ENCODE results near the gene B9D1. TPM values are rescaled to one million over a fixed set of nuclear protein-coding genes. Genes with fewer than 3 reads are reported as not detected.

B9D1 gene
- total RNA-seq, 4 donors from 2014 or later, result 6.5 to 16.4 (median 14.5) TPM

DNA sequence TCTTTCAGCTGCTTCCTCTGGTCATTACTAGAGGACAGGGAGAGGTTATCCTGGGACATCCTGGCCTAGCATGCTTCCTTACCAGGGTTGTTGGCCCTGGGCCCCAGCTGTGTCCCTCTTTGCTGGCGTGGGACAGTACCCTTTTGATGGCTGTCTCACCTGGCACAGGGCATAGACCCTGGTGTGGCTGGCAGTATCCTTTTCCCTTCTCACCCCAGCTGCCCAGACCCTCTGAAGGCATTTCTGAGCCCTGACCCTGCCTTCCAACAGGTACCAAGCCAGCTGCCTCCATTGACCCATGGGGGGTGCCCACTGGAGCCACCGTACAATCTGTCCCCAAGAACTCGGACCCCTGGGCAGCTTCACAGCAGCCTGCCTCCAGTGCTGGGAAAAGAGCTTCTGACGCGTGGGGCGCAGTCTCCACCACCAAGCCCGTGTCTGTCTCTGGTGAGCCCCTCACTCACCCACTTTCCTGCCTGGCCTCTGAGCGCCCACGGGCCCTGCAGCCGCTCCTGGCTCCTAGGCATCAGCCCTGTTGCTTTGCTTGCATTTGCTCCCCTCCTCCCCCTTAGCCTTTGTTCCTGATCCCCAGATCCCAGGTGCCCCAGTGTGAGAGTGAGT, 34.0 kb downstream of the B9D1 start:
- in situ Hi-C loops (cut with MboI; ENCODE audit: low sequenced_read_pairs in 4 of 4), result no loop called here
- H3K36me3 ChIP-seq, result no peaks in the 10 kb centered on the region

DNA sequence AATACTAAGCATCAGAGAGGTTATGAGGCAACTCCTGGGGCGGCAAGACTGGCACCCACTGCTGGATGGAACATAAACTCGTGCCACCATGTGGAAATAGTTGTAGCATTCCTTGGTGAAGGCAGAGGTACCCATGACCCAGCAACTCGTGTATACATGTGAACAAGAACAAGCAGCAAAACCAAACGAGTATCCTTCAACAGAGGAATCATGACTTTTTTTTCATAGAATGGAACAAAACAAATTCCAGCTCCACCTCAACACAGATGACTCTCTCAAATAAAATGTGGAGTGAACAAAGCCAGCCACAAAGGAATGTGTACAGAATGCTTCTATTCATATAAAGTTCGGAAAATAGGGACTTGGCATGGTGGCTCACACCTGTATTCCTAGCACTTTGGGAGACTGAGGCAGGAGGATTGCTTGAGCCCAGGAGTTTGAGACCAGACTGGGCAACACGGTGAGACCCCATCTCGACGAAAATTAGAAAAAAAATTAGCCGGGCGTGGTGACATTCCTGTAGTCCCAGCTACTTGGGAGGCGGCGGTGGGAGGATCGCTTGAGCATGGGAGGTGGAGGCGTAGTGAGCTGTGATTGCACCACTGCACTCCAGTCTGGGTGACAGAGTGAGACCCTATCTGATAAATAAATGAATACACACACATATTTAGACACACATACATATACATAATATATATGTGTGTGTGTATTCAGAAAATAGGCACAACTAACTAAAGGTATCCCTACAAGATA, 35.3 kb downstream of the B9D1 start:
- H3K27ac ChIP-seq, result no peak overlapping the region
- no peak for TF ChIP-seq POLR2A (IDR thresholded peaks at IDR 0.05)
- TF ChIP-seq, protein P1, sequence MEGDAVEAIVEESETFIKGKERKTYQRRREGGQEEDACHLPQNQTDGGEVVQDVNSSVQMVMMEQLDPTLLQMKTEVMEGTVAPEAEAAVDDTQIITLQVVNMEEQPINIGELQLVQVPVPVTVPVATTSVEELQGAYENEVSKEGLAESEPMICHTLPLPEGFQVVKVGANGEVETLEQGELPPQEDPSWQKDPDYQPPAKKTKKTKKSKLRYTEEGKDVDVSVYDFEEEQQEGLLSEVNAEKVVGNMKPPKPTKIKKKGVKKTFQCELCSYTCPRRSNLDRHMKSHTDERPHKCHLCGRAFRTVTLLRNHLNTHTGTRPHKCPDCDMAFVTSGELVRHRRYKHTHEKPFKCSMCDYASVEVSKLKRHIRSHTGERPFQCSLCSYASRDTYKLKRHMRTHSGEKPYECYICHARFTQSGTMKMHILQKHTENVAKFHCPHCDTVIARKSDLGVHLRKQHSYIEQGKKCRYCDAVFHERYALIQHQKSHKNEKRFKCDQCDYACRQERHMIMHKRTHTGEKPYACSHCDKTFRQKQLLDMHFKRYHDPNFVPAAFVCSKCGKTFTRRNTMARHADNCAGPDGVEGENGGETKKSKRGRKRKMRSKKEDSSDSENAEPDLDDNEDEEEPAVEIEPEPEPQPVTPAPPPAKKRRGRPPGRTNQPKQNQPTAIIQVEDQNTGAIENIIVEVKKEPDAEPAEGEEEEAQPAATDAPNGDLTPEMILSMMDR (IDR thresholded peaks at IDR 0.05 in 4 of 5, conservative IDR thresholded peaks at IDR 0.05 in 1 of 5), result no peak
- H3K4me3 ChIP-seq, result no peak overlapping the region
- ATAC-seq (peak in 1 of 2 donors; percentile 46), DNase-seq (no peak)
- intact Hi-C loops (cut with DNase I; ENCODE audit: low total_unique reads) (no loop called here), in situ Hi-C loops (cut with MboI; ENCODE audit: low sequenced_read_pairs in 4 of 4) (no loop called here)
- H3K9me3 ChIP-seq, result no peaks in the 10 kb centered on the region
- H3K36me3 ChIP-seq, result no peaks in the 10 kb centered on the region
- peaks cover 0 to 9% of the 10 kb centered on the region in 2 donors for H3K4me1 ChIP-seq
- H3K27me3 ChIP-seq, result no peaks in the 10 kb centered on the region

More for the DNA sequence above, 34.0 kb downstream of the B9D1 start:
- ATAC-seq, result no peak
- intact Hi-C loops (cut with DNase I; ENCODE audit: low total_unique reads), result no loop called here
- Histone ChIP-seq H3K27ac (no peak overlapping the region), H3K9me3 (no peaks in the 10 kb centered on the region), H3K4me1 (peaks cover 0 to 9% of the 10 kb centered on the region in 2 donors), H3K4me3 (no peak overlapping the region), H3K27me3 (no peaks in the 10 kb centered on the region)
- TF ChIP-seq POLR2A (IDR thresholded peaks at IDR 0.05), result no peak
- TF ChIP-seq, protein P1 (IDR thresholded peaks at IDR 0.05 in 4 of 5, conservative IDR thresholded peaks at IDR 0.05 in 1 of 5), result no peak
- DNase-seq, result no peak

DNA sequence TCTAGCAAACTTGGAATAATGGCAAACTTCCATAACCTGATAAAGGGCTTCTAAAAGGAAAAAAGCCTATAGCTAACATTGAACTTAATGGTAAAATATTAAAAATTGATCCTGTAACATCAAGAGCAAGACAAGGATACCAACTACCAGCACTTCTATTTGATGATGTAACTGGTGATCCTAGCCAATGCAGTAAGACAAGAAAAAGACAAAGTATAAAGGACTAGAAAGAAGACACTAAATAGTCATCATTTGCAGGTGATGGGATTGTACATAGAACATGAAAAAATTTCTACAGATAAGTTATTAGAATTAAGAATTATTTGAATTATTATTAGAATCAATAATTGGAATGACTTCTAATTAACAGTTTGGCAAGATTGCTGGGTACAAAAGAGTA, 37.0 kb downstream of the B9D1 start:
- no peaks in the 10 kb centered on the region for H3K27me3 ChIP-seq
- peaks cover 0 to 9% of the 10 kb centered on the region in 2 donors for H3K4me1 ChIP-seq
- no peak overlapping the region for H3K27ac ChIP-seq
- ATAC-seq, result no peak
- TF ChIP-seq, protein P1 (IDR thresholded peaks at IDR 0.05 in 4 of 5, conservative IDR thresholded peaks at IDR 0.05 in 1 of 5), result no peak
- no peak for TF ChIP-seq POLR2A (IDR thresholded peaks at IDR 0.05)
- in situ Hi-C loops (cut with MboI; ENCODE audit: low sequenced_read_pairs in 4 of 4) (no loop called here), intact Hi-C loops (cut with DNase I; ENCODE audit: low total_unique reads) (no loop called here)
- no peak overlapping the region for H3K4me3 ChIP-seq
- H3K36me3 ChIP-seq, result no peaks in the 10 kb centered on the region
- DNase-seq, result no peak
- H3K9me3 ChIP-seq, result no peaks in the 10 kb centered on the region

DNA sequence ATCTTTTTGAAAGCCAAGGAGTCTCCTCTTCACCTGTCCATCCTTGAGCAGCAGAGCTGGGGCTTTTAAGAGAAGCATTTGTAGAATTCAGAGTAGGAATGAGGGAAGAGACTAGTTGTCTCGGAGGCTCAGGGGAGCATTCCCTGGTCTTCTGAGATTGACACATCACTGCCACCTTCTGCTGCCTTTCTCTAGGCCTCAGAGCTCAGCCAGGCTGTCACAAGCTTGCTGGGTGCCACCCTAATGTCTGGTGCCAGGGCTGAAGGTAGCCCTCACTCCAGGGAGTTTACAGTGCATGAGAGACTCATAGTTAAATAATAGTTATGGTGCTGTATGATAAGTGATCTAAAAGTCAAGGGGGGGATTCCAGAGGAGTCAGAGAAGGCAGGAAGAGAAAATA, 39.7 kb downstream of the B9D1 start:
- no peak overlapping the region for H3K27ac ChIP-seq
- H3K4me1 ChIP-seq, result peaks cover 0 to 1% of the 10 kb centered on the region in 2 donors
- TF ChIP-seq POLR2A (IDR thresholded peaks at IDR 0.05), result no peak
- TF ChIP-seq, protein P1 (IDR thresholded peaks at IDR 0.05 in 4 of 5, conservative IDR thresholded peaks at IDR 0.05 in 1 of 5), result no peak
- no peaks in the 10 kb centered on the region for H3K27me3 ChIP-seq
- ATAC-seq (no peak), DNase-seq (no peak)
- intact Hi-C loops (cut with DNase I; ENCODE audit: low total_unique reads) (no loop called here), in situ Hi-C loops (cut with MboI; ENCODE audit: low sequenced_read_pairs in 4 of 4) (no loop called here)
- no peaks in the 10 kb centered on the region for H3K9me3 ChIP-seq
- no peak overlapping the region for H3K4me3 ChIP-seq
- H3K36me3 ChIP-seq, result no peaks in the 10 kb centered on the region
